ENCODE data around the gene RAD51B. TPM values are rescaled to one million over a fixed set of nuclear protein-coding genes. Genes with fewer than 3 reads are reported as not detected.

Gene RAD51B
- total RNA-seq, 2 donors from 2014 or later = 31.1 to 67.3 TPM

- Mint-ChIP-seq H3K27ac (no peak overlapping the region), H3K27me3 (peaks cover 0 to under 1% of the 10 kb centered on the region in 2 donors)
- no peak for DNase-seq (ENCODE audit: low spot score)
Observed at GRCh38 chr14:68704736-68705720, 885.4 kb downstream of the RAD51B start.

GRCh38 chr14:68705741-68706283 lies 886.2 kb downstream of the RAD51B start:
- no peaks in the 10 kb centered on the region for H3K27me3 Mint-ChIP-seq
- no peak overlapping the region for H3K27ac Mint-ChIP-seq
- H3K36me3 Mint-ChIP-seq = no peaks in the 10 kb centered on the region
- ATAC-seq (no peak), DNase-seq (ENCODE audit: low spot score) (no peak)
- peaks cover under 1 to 2% of the 10 kb centered on the region in 2 donors for H3K4me1 Mint-ChIP-seq (ENCODE audit: low read depth in 2 of 2)
- no peaks in the 10 kb centered on the region for H3K9me3 Mint-ChIP-seq
- H3K4me3 Mint-ChIP-seq = no peak overlapping the region

More at GRCh38 chr14:68704736-68705720, 885.4 kb downstream of the RAD51B start:
- ATAC-seq = no peak
- no peaks in the 10 kb centered on the region for H3K4me1 Mint-ChIP-seq (ENCODE audit: low read depth in 2 of 2)
- H3K36me3 Mint-ChIP-seq = no peaks in the 10 kb centered on the region
- no peaks in the 10 kb centered on the region for H3K9me3 Mint-ChIP-seq
- no peak overlapping the region for H3K4me3 Mint-ChIP-seq

GRCh38 chr14:68707482-68707881 lies 887.9 kb downstream of the RAD51B start:
- Mint-ChIP-seq H3K27ac (peak overlapping the region in 1 of 2 donors; percentile 36), H3K27me3 (no peaks in the 10 kb centered on the region), H3K36me3 (no peaks in the 10 kb centered on the region), H3K9me3 (no peaks in the 10 kb centered on the region), H3K4me3 (no peak overlapping the region), H3K4me1 (ENCODE audit: low read depth in 2 of 2) (peaks cover 16 to 17% of the 10 kb centered on the region in 2 donors)
- no peak for ATAC-seq
- no peak for DNase-seq (ENCODE audit: low spot score)

- no peak overlapping the region for H3K27ac Mint-ChIP-seq
- ATAC-seq (no peak), DNase-seq (ENCODE audit: low spot score) (no peak)
- no peak overlapping the region for H3K4me3 Mint-ChIP-seq
- peaks cover 17 to 19% of the 10 kb centered on the region in 2 donors for H3K4me1 Mint-ChIP-seq (ENCODE audit: low read depth in 2 of 2)
- H3K36me3 Mint-ChIP-seq = no peaks in the 10 kb centered on the region
- no peaks in the 10 kb centered on the region for H3K9me3 Mint-ChIP-seq
- peaks cover 0 to 3% of the 10 kb centered on the region in 2 donors for H3K27me3 Mint-ChIP-seq
Observed at GRCh38 chr14:68708343-68708742, 888.8 kb downstream of the RAD51B start.

- no peak for ATAC-seq
- Mint-ChIP-seq H3K27ac (no peak overlapping the region), H3K9me3 (no peaks in the 10 kb centered on the region), H3K4me3 (no peak overlapping the region), H3K36me3 (no peaks in the 10 kb centered on the region), H3K4me1 (ENCODE audit: low read depth in 2 of 2) (peaks cover 17 to 20% of the 10 kb centered on the region in 2 donors), H3K27me3 (peaks cover 0 to 3% of the 10 kb centered on the region in 2 donors)
- DNase-seq (ENCODE audit: low spot score) = no peak
Observed at GRCh38 chr14:68709007-68709406, 889.4 kb downstream of the RAD51B start.

- Mint-ChIP-seq H3K27me3 (peaks cover 0 to 3% of the 10 kb centered on the region in 2 donors), H3K9me3 (no peaks in the 10 kb centered on the region), H3K27ac (peak overlapping the region in 1 of 2 donors; percentile 2), H3K4me3 (no peak overlapping the region), H3K36me3 (no peaks in the 10 kb centered on the region), H3K4me1 (ENCODE audit: low read depth in 2 of 2) (peaks cover 23 to 24% of the 10 kb centered on the region in 2 donors)
- no peak for DNase-seq (ENCODE audit: low spot score)
- ATAC-seq = no peak
Observed at GRCh38 chr14:68710776-68711175, 891.2 kb downstream of the RAD51B start.

- no peaks in the 10 kb centered on the region for H3K9me3 Mint-ChIP-seq
- ATAC-seq (peak in 1 of 2 donors; percentile 17), DNase-seq (ENCODE audit: low spot score) (no peak)
- H3K27ac Mint-ChIP-seq = peak overlapping the region; percentile 2 to 4
- H3K4me3 Mint-ChIP-seq = no peak overlapping the region
- no peaks in the 10 kb centered on the region for H3K36me3 Mint-ChIP-seq
- H3K4me1 Mint-ChIP-seq (ENCODE audit: low read depth in 2 of 2) = peaks cover 23 to 28% of the 10 kb centered on the region in 2 donors
- peaks cover 0 to 3% of the 10 kb centered on the region in 2 donors for H3K27me3 Mint-ChIP-seq
Observed at GRCh38 chr14:68711561-68712309, 892.2 kb downstream of the RAD51B start.

GRCh38 chr14:68712703-68713370 lies 893.3 kb downstream of the RAD51B start:
- no peak for ATAC-seq
- no peak for DNase-seq (ENCODE audit: low spot score)
- H3K27ac Mint-ChIP-seq = peak overlapping the region in 1 of 2 donors; percentile 2
- no peak overlapping the region for H3K4me3 Mint-ChIP-seq
- peaks cover 0 to 3% of the 10 kb centered on the region in 2 donors for H3K27me3 Mint-ChIP-seq
- no peaks in the 10 kb centered on the region for H3K9me3 Mint-ChIP-seq
- H3K36me3 Mint-ChIP-seq = no peaks in the 10 kb centered on the region
- peaks cover 23 to 28% of the 10 kb centered on the region in 2 donors for H3K4me1 Mint-ChIP-seq (ENCODE audit: low read depth in 2 of 2)

- Mint-ChIP-seq H3K9me3 (no peaks in the 10 kb centered on the region), H3K4me1 (ENCODE audit: low read depth in 2 of 2) (peaks cover 29 to 34% of the 10 kb centered on the region in 2 donors), H3K4me3 (no peak overlapping the region), H3K27ac (no peak overlapping the region), H3K27me3 (peaks cover 0 to 3% of the 10 kb centered on the region in 2 donors), H3K36me3 (no peaks in the 10 kb centered on the region)
- ATAC-seq (no peak), DNase-seq (ENCODE audit: low spot score) (no peak)
Observed at GRCh38 chr14:68713782-68714181, 894.2 kb downstream of the RAD51B start.

GRCh38 chr14:68714991-68715924 lies 895.7 kb downstream of the RAD51B start:
- Mint-ChIP-seq H3K36me3 (peaks cover 6% of the 10 kb centered on the region), H3K4me3 (no peak overlapping the region), H3K9me3 (peaks cover 3% of the 10 kb centered on the region), H3K27me3 (peaks cover 0 to 3% of the 10 kb centered on the region in 2 donors), H3K27ac (no peak overlapping the region), H3K4me1 (ENCODE audit: low read depth in 2 of 2) (peaks cover 42 to 46% of the 10 kb centered on the region in 2 donors)
- DNase-seq (ENCODE audit: low spot score) (no peak), ATAC-seq (no peak)

- DNase-seq (ENCODE audit: low spot score) (no peak), ATAC-seq (no peak)
- H3K27ac Mint-ChIP-seq = peak overlapping the region in 1 of 2 donors; percentile 20
- H3K36me3 Mint-ChIP-seq = peaks cover 6% of the 10 kb centered on the region
- H3K27me3 Mint-ChIP-seq = peaks cover 0 to 3% of the 10 kb centered on the region in 2 donors
- peaks cover 3% of the 10 kb centered on the region for H3K9me3 Mint-ChIP-seq
- no peak overlapping the region for H3K4me3 Mint-ChIP-seq
- peaks cover 39 to 42% of the 10 kb centered on the region in 2 donors for H3K4me1 Mint-ChIP-seq (ENCODE audit: low read depth in 2 of 2)
Observed at GRCh38 chr14:68716698-68717097, 897.1 kb downstream of the RAD51B start.
